HG03575 (cell line): ENCODE data around the gene PARVB.

Source experiments
- ATAC-seq: cut with Tn5 transposase; IDR thresholded peaks from one replicate; pipeline ENCODE4 v1.9.1; 2021; ENCODE audit not compliant: unreplicated experiment, insufficient number of reproducible peaks, low FRiP score; ENCODE audit errors: extremely low read depth

The PARVB gene

DNA sequence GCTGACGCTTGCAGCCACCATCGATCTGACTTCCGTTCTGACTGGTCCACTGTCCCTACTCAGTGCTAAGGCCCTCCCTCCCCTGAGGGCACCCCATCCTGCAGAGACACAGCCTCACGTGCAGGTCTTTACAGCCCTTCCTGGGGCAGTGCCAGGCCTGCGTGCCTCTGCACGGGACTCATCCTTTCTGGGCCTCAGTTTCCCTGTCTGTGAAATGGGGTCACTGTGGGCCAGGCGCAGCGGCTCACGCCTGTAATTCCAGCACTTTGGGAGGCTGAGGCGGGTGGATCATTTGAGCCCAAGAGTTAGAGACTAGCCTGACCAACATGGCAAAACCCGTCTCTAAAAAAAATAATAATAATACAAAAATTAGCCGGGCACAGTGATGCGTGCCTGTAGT, 138.9 kb downstream of the PARVB start:
- no peak for ATAC-seq

DNA sequence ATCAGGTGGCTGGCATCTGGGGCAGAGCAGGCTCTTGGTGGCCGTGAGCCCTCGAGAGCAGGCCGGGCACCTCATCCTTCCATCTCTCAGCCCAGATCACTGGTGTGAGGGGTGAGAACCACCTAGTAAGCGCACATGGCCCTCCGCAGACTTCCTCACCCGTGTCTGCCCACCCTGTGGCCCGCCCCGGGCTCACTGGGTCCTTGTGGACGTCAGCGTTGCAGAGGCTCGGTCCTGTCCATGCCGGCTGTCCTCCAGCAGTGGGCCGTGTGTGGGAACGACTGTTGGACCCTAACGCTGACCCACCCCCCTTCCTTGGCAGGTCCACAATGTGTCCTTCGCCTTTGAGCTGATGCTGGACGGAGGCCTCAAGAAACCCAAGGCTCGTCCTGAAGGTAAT, 139.4 kb downstream of the PARVB start:
- no peak for ATAC-seq

- ATAC-seq: no peak
Observed at GRCh38 chr22:44164031-44164430, 139.9 kb downstream of the PARVB start.

DNA sequence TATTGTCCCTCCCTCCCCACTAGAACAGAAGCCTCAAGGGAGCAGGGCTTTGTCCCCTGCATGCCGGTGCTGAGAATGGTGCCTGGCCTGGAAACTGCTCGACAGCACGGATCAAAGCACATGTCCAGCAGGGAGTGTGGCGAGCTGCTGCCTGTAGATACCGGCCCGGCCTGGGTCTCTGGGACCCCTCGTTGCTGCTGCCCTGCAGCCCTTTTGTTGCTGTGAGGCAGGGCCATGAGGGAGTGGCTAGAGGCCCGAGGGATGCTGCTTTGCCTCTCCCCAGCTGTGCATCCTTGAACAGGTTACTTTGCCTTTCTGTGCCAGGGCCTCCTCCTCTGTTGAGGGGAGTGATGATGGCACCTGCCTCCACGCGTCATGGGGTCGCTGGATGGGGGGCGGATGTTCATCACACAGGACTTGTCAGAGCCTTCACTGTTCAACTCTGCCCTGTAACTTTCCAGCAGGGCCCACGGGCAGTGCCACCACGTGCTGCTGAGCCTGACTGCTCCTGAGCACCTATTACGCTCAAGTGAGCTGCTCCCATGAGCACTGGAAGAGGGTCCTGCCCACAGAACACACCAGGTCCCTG, 141.3 kb downstream of the PARVB start:
- ATAC-seq: no peak

GRCh38 chr22:44166498-44167276, 142.6 kb downstream of the PARVB start:
- ATAC-seq: no peak

DNA sequence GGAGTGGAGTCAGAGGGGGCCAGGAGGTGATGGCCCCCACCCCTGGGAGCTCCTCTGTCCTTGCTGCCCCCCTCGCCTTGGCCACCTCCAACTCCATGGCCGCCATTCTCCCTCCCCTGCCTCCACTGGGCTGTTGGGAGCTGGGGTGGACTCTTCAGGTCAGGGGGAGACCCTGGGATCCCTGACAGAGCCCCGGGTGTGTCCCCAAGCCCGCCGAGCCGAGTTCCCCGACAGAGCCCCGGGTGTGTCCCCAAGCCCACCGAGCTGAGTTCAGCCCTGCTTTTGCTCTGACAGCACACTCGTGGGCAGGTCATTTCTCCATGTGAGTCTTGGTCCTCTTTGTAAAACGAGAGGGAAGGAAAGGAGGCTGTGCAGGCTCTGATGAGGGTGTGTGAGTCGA, 143.4 kb downstream of the PARVB start:
- ATAC-seq: no peak

- no peak for ATAC-seq
Observed at GRCh38 chr22:44168206-44168605, 144.1 kb downstream of the PARVB start.

GRCh38 chr22:44170470-44170869, 146.4 kb downstream of the PARVB start:
- no peak for ATAC-seq

- no peak for ATAC-seq
Observed at GRCh38 chr22:44171561-44171960, 147.5 kb downstream of the PARVB start.

GRCh38 chr22:44172370-44173108, 148.4 kb downstream of the PARVB start:
- ATAC-seq: no peak

DNA sequence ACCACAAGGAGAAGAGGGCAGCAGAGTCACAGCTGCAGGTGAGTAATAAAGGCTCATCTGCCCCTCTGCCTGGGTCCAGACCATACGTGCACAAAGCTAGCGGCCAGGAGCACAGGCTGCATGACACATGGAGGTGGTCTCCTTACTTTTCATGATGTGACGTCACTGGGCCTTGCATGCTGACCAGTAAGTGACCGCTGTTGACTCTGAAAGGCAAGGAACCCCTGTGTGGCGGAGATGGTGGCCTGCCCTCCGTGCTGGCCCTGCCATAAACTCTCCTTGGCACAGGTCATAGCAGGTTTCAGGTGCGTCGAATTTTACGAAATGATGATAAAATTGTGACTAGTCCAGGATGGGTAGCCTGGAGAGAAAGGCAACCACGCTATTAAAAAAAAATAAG, 149.1 kb downstream of the PARVB start:
- no peak for ATAC-seq

- ATAC-seq: no peak
Observed at GRCh38 chr22:44175676-44176075, 151.6 kb downstream of the PARVB start.

- no peak for ATAC-seq
Observed at GRCh38 chr22:44179196-44179988, 155.3 kb downstream of the PARVB start.

DNA sequence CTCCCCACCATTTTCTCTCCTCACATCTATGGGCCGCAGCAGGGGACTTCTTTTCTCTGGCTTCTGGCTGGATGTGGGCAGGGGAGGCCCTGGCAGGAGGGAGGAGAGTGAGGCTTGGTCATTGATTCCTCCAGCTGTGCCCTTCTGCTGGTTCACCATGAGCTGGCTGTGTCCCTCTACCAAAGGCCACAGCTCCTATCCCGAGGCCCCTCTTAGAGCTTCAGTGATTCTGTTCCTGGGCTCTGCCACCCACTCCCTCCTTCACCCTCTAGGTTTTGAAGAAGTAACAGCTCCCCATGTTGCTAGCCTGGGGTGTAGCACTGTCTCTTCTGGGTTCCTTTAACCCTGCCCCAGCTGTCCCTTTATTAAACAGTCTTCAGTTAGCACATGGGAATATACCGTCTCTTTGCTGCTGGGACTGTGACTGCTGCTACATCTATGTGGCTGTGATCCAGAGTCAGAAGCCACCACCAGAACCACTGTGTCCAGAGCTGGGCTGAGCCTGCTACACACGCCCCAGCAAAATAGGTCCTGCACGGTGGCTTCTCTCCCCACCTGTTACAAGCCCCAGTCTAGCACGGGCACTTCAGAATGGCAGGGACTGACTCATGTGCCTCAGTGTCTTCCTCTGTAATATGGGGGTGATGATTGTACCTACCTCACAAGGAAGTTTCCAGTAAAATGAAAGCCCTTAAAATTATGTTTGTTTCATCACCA, 156.0 kb downstream of the PARVB start:
- ATAC-seq: no peak

DNA sequence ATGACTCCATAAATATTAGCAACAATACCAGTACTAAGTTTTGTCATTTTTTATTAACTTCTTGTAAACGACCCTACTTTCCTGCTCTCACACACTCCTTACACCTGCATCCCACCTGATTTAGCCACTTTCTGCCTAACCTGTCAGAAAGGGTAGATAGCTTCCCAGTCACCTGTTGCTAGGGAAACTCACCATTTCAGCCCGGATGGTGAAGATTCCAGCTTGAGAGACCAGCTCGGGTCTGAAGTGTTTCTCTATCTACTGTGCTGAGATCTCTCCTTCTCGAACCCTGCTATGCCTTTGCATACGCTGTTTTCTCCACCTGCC, 156.6 kb downstream of the PARVB start, which contains the start of gene PARVG:
Gene PARVG, plus strand, starts transcription at position 220 of the 327 bp plus-strand sequence. CDS start 2,405 bp downstream, outside the sequence.
- no peak for ATAC-seq

GRCh38 chr22:44181033-44181911, 157.2 kb downstream of the PARVB start:
- no peak for ATAC-seq

DNA sequence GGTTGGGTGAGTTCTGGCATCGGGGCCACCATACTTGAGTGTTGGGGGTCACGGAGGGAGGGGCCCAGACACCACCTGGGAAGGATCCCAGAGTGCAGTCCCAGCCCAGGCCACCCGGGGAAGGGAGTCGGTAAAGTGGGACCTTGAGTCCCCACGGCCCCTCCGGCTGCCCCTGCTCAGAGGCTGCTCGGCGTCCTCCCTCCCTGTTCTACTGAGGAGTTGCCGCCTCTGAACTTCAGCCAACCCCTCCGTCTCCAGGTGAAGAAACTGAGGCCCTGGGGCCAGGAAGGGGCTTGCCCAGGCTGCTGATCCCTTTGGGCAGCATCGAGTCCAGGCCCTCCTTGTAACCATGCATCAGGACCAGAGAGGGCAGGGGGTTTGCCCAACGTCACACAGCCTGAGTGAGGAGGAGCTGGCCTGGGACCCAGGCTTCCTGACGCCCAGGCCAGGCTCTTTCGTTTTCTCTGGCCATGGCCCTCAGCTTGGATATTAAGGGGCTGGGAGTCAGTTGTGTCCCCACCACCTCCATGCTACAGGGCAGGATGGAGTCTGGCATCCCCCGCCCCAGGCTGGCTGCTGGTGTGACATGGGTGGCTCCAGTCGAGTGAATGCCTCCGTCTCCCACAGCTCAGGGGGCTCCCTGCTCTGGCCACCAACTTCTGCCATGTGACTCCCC, 157.9 kb downstream of the PARVB start:
- ATAC-seq: no peak
